Esophagus (tissue), 2 donors: ENCODE results near the gene RNASE7. TPM values are rescaled to one million over a fixed set of nuclear protein-coding genes. Genes with fewer than 3 reads are reported as not detected.

Source experiments
- H3K27ac ChIP-seq, 2 donors: one replicate each; pipeline ENCODE4 v1.5.1; 2013; ENCODE audit warnings: low read depth in 2 of 2, mild to moderate bottlenecking in 2 of 2, inconsistent platforms in 1 of 2, low read length in 1 of 2, moderate library complexity in 1 of 2
- H3K27me3 ChIP-seq, 2 donors: one replicate each; pipeline ENCODE4 v1.6.1; 2013; ENCODE audit warnings: low read length in 2 of 2, control low read depth in 1 of 2, mild to moderate bottlenecking in 1 of 2; ENCODE audit not compliant: insufficient read depth in 2 of 2, control insufficient read depth in 1 of 2
- H3K36me3 ChIP-seq, 2 donors: one replicate each; pipeline ENCODE4 v1.6.1; 2013; ENCODE audit warnings: low read length in 1 of 2; ENCODE audit not compliant: control insufficient read depth in 2 of 2, insufficient read depth in 2 of 2
- H3K4me1 ChIP-seq, 2 donors: one replicate each; pipeline ENCODE4 v1.6.1; 2013; ENCODE audit warnings: low read length in 1 of 2; ENCODE audit not compliant: control insufficient read depth in 2 of 2, insufficient read depth in 2 of 2
- H3K4me3 ChIP-seq, 2 donors: one replicate each; pipeline ENCODE4 v1.5.1; 2013; ENCODE audit warnings: low read length in 2 of 2, mild to moderate bottlenecking in 2 of 2, low read depth in 1 of 2, moderate library complexity in 1 of 2
- H3K9me3 ChIP-seq, 2 donors: one replicate each; pipeline ENCODE4 v1.6.1; 2013; ENCODE audit warnings: mild to moderate bottlenecking in 2 of 2, low read depth in 1 of 2, low read length in 1 of 2, moderate library complexity in 1 of 2; ENCODE audit not compliant: control insufficient read depth in 2 of 2, insufficient read depth in 1 of 2
- WGBS, 2 donors: extraction: QIAGEN DNeasy Blood & Tissue Kit; methylation state at CpG; one replicate each; pipeline ENCODE4 v1.1.7; 2013; 5-methylcytosine and 5-hydroxymethylcytosine counted together
- polyA plus RNA-seq, 2 donors: library from polyadenylated mRNA; stranded (reverse); fragments of 200-250 nt; gene quantifications; one replicate each; pipeline ENCODE4 v1.2.3, GENCODE V29; 2013
- donor health status: healthy with polysubstance abuse.
- donor health status: Bipolar disorder and iron deficiency.

The RNASE7 gene
- polyA plus RNA-seq, 2 donors: 33.9 to 92.8 TPM

- Histone ChIP-seq H3K9me3 (no peaks in the 10 kb centered on the region), H3K36me3 (no peaks in the 10 kb centered on the region), H3K27ac (no peak overlapping the region), H3K4me1 (no peaks in the 10 kb centered on the region), H3K4me3 (no peak overlapping the region), H3K27me3 (no peaks in the 10 kb centered on the region)
- 66 to 76% methylated on average over 3 of the region's 3 CpGs for WGBS, 2 donors
Measured at GRCh38 chr14:21050597-21050996, 8.4 kb downstream of the RNASE7 start.

GRCh38 chr14:21053184-21054122 lies 11.3 kb downstream of the RNASE7 start:
- Histone ChIP-seq H3K27me3 (no peaks in the 10 kb centered on the region), H3K36me3 (no peaks in the 10 kb centered on the region), H3K27ac (no peak overlapping the region), H3K4me3 (no peak overlapping the region), H3K9me3 (no peaks in the 10 kb centered on the region), H3K4me1 (no peaks in the 10 kb centered on the region)
- WGBS, 2 donors: 86 to 91% methylated on average over 20 of the region's 20 CpGs

GRCh38 chr14:21054123-21054767 lies 12.1 kb downstream of the RNASE7 start:
- no peaks in the 10 kb centered on the region for H3K36me3 ChIP-seq
- 66 to 69% methylated on average over 3 of the region's 3 CpGs for WGBS, 2 donors
- no peak overlapping the region for H3K27ac ChIP-seq
- H3K9me3 ChIP-seq: no peaks in the 10 kb centered on the region
- no peaks in the 10 kb centered on the region for H3K27me3 ChIP-seq
- H3K4me3 ChIP-seq: no peak overlapping the region
- H3K4me1 ChIP-seq: no peaks in the 10 kb centered on the region

GRCh38 chr14:21054768-21055145 lies 12.6 kb downstream of the RNASE7 start:
- Histone ChIP-seq H3K36me3 (no peaks in the 10 kb centered on the region), H3K9me3 (no peaks in the 10 kb centered on the region), H3K27ac (no peak overlapping the region), H3K27me3 (no peaks in the 10 kb centered on the region), H3K4me1 (no peaks in the 10 kb centered on the region), H3K4me3 (no peak overlapping the region)
- WGBS, 2 donors: 63 to 77% methylated on average over 4 of the region's 4 CpGs

- Histone ChIP-seq H3K4me3 (no peak overlapping the region), H3K9me3 (no peaks in the 10 kb centered on the region), H3K27ac (no peak overlapping the region), H3K36me3 (no peaks in the 10 kb centered on the region), H3K4me1 (no peaks in the 10 kb centered on the region), H3K27me3 (no peaks in the 10 kb centered on the region)
- WGBS, 2 donors: 53 to 63% methylated on average over 5 of the region's 5 CpGs
Measured at GRCh38 chr14:21055432-21056117, 13.4 kb downstream of the RNASE7 start.

GRCh38 chr14:21056520-21057163 lies 14.5 kb downstream of the RNASE7 start:
- Histone ChIP-seq H3K4me3 (no peak overlapping the region), H3K4me1 (no peaks in the 10 kb centered on the region), H3K36me3 (no peaks in the 10 kb centered on the region), H3K27me3 (no peaks in the 10 kb centered on the region), H3K27ac (no peak overlapping the region), H3K9me3 (no peaks in the 10 kb centered on the region)
- WGBS, 2 donors: 77 to 79% methylated on average over 10 of the region's 10 CpGs

GRCh38 chr14:21057803-21058675 lies 15.9 kb downstream of the RNASE7 start, which contains the start of gene RNASE8:
Gene RNASE8 (plus strand): TSS chr14:21057822. CDS start chr14:21057893, 71 bp downstream.
- H3K27ac ChIP-seq: no peak within 1 kb of the TSS

GRCh38 chr14:21058903-21059302 lies 16.7 kb downstream of the RNASE7 start:
- no peak overlapping the region for H3K27ac ChIP-seq
- H3K4me3 ChIP-seq: no peak overlapping the region
- 88 to 90% methylated on average over 5 of the region's 5 CpGs for WGBS, 2 donors
- H3K9me3 ChIP-seq: no peaks in the 10 kb centered on the region
- H3K27me3 ChIP-seq: no peaks in the 10 kb centered on the region
- no peaks in the 10 kb centered on the region for H3K4me1 ChIP-seq
- H3K36me3 ChIP-seq: no peaks in the 10 kb centered on the region

More at GRCh38 chr14:21057803-21058675, 15.9 kb downstream of the RNASE7 start, which contains the start of gene RNASE8:
- Histone ChIP-seq H3K4me1 (no peaks in the 10 kb centered on the region), H3K4me3 (no peak within 1 kb of the TSS), H3K27me3 (no peaks in the 10 kb centered on the region), H3K9me3 (no peaks in the 10 kb centered on the region), H3K36me3 (no peaks in the 10 kb centered on the region)
- 71 to 75% methylated on average over 8 of the region's 8 CpGs for WGBS, 2 donors
